GM12873 (cell line): ENCODE data around the gene MRS2.

Experiments
- CTCF ChIP-seq: IDR thresholded peaks from 2 replicates; pipeline ENCODE4 v1.5.1; 2012; ENCODE audit warnings: low read depth, mild to moderate bottlenecking, moderate library complexity, low read length, control low read depth; ENCODE audit not compliant: insufficient read depth; ENCODE audit errors: missing control alignments

The MRS2 gene

DNA sequence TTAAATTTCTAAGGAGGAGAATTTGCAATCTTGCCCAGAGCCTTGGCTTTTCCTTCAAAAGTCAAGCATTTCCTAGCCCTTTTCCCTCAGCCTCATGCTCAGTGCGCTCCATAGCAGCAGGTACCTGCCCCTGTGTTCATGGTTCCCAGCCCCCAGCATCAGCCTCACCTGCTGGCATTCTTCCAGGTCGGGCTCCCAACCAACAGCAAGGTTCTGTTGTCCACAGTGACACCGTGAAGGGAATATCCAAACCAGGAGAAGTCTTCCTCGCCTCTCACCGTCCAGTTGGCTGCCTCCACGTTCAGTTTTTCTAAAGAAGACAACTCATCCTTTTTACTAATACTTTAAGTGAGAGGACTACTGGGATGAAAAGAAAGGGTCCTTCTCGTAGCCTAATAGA lies 43.9 kb downstream of the MRS2 start:
- TF ChIP-seq CTCF: no peak

DNA sequence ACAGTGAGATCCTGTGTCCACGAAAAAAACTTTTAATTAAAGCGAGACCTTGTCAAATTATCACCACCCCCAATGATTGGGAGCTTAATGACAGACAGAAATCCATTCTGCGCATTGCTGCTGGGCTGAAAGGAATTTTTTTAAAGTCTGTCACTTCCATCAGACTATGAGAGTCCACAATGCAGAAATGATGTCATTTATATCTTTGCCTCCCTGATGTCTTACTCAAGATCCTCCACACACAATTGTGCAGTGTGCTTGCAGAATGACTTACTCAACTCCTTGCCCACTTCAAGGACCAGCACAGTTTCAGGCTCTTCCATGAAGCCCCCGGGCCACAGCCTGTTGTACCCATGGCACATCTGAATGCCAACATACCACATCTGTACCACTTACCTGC lies 45.7 kb downstream of the MRS2 start:
- TF ChIP-seq CTCF: no peak

- no peak for TF ChIP-seq CTCF
Measured at GRCh38 chr6:24448828-24449525, 46.2 kb downstream of the MRS2 start.

GRCh38 chr6:24451581-24452388 lies 49.0 kb downstream of the MRS2 start:
- no peak for TF ChIP-seq CTCF

GRCh38 chr6:24453921-24454320 lies 51.2 kb downstream of the MRS2 start:
- TF ChIP-seq CTCF: no peak

DNA sequence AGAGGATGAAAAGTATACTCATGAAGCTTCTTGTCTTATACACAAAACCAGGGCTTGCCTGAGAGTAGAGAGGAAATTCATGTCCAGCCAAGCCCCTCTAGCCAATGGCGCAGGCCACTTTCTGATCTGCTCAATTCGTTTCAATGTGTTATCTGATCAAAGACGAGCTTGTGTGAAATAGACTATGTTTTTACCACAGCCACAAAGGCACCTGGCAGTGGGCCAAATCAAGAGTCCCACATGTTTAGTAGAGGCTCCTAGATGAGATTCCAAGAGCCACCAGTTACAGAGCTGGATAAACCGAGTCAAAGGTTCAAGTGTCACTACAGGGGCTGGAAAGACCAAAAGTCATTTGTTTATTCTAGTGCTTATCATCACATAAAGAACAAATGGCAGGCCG lies 51.7 kb downstream of the MRS2 start:
- TF ChIP-seq CTCF: no peak

- TF ChIP-seq CTCF: no peak
Measured at GRCh38 chr6:24455061-24455460, 52.3 kb downstream of the MRS2 start.
